Stimulated activated CD8-positive, alpha-beta memory T cell treated with anti-CD3 and anti-CD28 coated beads, Interleukin-4, amount 100 ng/mL, for 4 hours (primary cell): ENCODE results near the gene SYNDIG1.

Source experiments
- DNase-seq, 2 donors: peaks; one replicate each; pipeline ENCODE4 v3.0.0-alpha.2; 2020; ENCODE audit warnings: low read depth in 2 of 2, low spot score in 1 of 2

Gene SYNDIG1

DNA sequence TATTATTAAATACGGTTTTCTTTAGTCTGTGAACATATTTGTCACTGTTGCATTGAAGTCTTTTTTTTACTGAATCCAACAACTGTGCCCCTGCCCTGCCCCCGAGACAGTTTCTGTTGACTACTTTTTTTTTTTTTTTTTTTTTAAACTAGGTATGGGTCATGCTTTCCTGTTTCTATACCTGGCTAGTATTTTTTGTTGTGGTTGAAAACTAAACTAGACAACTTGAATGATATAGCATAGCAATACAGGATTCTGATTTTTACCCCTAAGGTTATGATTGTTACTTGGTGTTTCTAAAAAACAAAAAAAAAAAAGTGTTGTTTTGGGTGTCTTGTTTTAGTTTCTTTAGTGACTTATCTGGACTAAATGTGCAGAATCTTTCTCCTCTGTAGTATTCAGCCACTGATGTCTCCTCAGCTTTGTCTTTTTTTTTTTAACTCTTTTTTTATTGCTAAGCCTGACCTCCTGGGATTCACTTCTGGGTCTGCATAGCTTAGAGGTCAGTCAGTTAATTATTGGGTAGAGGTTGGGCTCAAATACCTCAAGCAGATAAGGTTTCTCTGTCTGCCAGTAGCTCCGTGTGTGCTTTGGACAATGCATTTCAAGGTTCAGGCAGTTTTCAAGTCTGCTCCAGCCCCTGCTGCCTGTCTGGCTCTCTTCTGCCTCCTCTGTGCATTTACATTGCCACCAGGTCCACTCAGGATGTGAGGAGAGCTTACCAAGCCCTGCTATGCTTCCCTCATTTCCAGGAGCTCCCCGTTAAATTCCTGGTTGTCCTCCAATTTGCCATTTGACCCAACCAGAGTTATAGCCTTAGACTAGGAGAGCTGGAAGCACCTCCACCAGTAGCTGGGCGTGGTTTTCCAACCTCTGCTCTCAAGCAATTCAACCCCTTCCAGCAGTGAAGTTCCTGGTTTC is 91.4 kb downstream of the SYNDIG1 start:
- DNase-seq, result no peak

DNA sequence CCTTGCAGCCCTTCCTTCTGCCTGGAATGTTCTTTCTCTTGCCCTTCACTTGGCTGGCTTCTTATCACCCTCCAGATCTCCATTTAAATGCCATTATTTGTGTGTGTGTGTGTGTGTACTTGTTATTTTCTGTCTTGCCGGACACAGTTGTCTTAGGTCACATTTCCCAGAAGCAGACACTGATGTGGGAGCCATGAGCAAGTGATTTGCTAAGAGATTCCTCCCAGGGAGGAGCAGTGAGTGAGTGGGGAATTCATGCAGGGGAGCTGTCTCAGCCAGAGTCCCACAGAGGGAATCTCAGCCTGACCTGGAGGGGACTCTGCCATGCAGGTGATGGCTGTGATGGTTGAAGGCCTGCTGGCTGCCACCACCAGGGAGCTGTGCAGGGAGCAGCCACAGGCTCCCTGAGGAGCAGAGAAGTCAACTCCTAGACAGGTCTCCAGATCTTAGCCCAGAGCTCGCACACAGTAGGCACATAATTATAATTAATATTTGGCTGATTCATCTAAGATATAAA is 96.5 kb downstream of the SYNDIG1 start:
- no peak for DNase-seq

DNA sequence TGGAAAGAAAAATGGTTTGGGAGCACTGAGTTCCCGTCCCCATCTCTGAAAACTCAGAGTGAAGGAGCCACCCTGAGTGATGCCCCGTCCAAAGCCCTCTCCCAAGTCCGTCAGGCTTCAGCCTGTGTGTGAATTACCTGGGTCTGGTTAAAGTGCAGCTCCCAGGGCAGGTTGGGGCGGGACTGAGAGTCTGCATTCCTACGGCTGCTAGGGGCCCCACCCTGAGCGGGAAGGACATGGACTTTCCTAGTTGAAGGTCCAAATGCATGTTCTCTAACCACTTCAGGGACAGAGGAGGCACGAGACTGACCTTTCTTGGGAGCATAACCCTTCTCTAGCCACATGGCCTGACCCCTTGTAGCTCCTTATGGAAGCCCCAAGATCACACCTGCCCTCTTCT is 97.2 kb downstream of the SYNDIG1 start:
- no peak for DNase-seq

DNA sequence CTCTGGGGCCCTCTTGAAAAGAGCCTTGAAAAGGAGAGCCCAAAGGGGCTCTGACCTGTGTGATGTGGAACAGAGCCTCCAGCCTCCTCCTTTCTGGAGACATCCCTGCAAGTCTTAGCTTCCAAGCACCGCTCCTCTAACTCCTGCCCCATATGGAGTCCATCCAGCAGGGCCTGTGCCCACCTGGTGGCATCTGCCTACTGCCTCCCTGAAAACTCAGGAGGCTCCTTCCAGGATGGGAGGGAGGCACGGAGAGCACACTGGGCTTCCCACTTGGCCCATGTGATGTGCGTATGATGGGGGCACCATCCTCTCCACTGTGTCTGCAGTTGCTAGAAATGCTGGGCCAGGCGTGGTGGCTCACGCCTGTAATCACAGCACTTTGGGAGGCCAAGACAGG is 98.1 kb downstream of the SYNDIG1 start:
- DNase-seq, result no peak

DNA sequence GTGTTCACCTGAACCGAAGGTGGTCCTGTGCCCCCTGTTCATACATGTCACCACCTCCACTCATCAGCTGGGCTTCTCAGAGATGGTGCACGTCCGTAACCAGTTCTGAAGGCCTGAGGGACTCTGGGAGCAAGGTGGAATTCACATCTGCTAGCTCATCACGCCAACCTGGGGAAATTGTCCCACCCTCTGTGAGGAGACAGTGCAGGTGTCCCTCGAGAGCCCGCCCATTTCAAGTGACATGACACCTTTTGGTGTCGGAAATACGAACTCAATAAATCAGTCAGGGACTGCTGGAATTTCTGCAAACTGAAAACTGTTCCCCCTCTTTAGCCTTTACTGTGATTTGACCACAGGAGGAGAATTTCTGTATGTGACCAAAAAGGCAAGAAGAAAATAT is 99.4 kb downstream of the SYNDIG1 start:
- DNase-seq, result no peak

DNA sequence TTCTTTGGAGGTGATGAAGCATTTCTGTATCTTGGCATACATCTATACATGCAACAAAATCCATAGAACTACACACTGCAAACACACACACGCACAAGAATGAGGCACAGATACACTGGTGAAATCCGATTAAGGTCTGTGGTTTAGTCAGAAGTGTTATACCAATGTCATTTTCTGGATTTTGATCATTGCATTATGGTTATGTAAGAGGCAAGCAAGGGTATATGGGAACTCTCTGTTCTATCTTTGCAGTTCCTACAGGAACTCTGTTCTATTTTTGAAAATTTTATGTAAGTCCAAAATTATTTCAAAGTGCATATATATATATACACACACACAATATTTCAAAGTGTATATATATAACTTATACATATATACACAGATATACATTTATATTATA is 101.7 kb downstream of the SYNDIG1 start:
- DNase-seq, result no peak

DNA sequence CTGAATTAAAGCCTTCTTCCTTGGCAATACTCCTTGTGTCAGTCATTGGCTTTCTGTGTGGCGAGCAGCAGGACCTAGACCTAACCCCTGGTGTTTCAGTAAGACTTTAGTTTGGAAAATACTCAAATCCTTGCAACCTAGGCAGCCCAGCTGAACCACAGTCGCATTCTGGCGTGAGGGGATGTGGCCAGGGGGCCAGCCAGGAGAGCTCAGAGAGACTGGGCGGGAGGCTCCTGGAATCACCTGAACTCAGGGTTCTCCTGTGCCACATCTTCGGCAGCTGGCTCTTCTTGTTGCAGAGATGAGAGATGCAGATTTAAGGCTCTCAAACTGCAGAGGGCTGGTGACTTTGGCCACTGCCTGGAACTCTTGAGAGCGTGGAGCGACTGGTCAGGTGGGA is 102.7 kb downstream of the SYNDIG1 start:
- DNase-seq, result no peak

DNA sequence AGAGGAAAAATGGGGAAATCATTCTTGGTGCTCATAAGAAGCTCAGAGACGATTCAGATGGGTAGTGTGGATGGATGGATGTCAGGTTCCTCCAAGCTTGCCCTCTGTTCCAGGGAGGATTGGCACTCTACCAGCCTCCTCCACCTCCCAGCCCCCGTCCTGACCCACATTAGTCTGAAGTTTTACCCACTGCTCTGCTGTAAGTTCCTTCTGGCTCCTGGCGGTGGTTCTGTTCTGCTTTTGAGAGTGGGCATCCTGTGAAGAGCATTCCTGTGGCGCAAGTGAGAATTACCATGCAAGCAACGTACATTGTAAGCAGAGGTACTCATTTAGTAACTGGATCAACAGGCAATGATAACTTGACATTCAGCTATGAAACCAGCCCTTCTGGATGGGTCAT is 103.4 kb downstream of the SYNDIG1 start:
- no peak for DNase-seq

DNA sequence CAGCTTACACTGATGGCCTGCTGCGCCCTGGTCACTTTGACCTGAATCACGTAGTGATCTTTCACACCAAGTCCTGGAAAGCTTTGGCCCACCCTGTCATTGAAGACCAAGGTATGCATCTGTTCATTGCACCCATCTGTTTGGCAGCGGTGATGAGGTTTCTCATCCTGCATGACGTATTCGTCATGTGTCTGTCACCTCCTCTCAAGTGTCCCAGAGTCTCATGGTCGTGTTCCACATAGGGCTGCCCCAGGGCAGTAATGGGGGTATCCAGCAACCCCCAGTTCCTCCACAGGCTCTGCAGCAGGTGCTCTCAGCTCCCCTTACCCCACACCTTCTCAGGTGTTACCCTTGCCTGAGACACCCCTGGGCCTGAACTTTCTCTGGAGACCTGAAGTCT is 104.1 kb downstream of the SYNDIG1 start:
- no peak for DNase-seq

DNA sequence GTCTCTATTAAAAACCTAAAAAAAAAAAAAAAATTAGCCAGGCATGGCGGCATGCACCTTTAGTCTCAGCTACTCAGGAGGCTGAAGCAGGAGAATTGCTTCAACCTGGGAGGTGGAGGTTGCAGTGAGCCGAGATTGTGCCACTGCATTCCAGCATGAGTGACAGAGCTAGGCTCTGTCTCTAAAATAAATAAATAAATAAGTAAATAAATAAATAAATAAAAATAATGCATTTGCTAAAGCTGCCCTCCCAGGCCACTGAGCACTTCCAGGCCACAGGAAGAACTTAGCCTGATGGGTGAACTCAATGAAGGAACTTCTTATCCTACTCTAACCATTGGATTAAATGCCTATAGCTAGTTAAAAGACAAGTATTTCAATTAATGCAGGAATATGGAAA is 104.9 kb downstream of the SYNDIG1 start:
- no peak for DNase-seq

DNA sequence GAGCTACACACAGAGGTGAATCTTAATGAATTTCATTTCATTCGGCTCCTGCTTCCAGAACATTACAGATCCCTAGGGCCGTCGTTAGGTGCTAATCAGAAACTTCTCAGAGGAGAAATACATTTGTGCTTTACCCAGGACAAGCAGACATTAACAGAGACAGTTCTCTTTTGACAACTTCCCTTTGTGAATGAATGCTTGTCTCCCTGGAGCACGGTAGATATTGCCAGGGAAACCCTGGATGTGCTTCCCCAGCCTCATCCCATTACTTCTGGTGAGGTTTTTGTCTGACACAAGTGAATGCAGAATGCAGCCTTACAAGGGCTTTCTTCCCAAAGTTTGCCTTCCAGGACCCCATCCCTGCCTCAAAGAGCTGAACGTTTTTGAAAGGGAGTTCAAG is 105.4 kb downstream of the SYNDIG1 start:
- no peak for DNase-seq

DNA sequence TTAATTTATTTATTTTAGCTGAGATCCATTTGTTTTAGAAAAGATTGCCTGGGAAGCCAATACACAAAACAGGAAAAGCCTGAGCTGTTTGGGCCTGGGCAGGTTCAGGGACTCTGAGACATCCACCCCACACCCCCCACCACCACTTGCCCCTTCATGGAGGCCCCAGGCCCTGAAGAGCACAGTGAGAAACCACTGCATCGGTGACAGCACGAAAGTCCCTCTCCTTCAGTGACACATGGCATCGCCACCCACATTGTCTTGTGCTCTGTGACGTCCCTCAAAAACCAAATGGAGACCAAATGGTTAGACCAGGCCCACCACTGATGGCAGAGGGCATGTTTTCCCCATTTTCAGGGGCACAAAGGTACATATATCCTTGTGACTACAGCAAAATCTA is 106.4 kb downstream of the SYNDIG1 start:
- no peak for DNase-seq

DNA sequence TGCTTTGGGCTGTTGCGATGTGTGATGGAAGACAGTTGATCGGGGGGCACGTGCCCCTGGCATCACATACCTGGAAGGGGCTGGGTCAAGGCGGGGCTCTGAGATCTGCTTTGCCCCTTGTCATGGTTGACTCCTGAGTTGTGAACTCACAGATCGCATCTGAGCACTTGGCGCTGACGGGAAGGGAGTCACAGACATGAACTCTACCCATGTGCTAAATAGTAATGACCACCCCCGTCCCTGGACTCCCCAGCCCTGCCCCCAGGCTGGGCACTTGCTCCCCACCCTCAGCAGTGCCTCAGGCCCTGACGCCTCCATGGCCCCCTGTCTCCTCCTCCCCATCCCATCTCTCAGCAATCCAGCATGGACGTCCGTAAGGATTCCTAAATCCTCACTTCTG is 107.0 kb downstream of the SYNDIG1 start:
- no peak for DNase-seq

DNA sequence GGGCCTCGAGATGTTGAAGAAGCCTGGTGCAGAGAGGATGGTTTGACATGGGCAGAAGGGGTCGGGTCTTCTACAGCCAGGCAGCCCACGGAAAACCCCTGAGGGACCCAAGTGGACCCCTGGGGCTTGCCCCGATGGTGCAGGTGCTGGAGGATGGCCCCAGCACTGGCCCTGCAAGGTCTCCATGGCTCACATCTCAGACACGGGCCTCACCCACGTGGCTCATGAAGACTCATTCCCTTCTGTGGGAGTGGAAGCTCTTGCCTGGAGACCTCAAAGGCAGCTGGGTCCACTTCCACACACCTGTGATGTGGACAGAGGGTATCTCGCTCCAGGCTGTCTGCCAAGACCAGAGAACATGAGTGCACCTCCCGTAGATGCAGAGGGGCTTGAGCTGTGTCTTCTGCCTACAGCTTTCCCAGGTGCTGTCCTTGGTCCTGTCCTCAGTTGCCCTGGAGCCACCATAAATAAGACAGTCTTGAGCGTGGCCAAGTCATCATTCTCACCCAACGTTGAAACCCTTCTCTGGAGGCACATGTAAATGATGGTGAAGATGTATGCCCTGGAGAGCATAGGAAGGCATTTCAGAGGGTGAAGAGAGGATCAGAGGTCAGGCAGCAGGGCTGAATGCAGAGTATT is 108.0 kb downstream of the SYNDIG1 start:
- DNase-seq, result no peak

DNA sequence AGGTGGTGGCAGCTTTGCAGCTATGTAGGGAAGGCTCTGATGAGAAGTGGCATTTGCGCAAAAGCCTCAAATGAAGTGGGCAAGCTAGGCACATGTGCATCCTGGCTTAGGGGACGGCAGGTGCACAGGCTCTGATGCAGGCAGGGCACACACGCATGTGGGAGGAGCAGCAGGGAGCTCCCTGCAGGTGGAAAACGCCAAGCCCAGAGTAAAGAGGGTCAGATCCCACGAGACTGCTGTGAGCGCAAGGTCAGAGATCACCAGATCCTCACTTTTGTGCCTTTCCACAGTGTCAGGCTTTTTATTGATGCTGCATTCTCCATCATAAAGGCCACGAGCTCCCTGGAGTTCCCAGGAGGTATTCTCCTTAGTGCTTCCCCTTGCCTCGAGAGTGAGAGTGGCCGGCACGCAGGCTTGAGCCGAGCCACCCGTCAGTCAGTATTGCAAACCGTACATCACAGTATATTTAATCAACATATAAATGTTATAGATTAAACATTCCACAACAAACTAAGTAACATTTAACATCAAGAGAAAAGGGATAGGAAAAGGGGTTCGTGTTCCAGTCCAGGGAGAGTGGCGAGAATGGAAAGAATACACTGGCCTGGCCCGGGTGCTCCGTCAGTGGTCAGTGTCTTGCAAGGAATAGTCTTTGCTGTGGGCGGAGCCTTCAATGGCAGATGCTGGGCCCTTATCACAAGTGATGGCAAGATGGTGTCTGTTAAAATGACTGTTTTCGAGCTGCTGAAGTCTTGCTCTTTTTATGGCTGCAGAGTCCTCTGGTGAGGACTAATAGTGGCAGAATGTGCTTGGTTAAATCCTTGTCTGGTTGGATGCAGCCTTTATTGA is 109.4 kb downstream of the SYNDIG1 start:
- DNase-seq, result no peak

DNA sequence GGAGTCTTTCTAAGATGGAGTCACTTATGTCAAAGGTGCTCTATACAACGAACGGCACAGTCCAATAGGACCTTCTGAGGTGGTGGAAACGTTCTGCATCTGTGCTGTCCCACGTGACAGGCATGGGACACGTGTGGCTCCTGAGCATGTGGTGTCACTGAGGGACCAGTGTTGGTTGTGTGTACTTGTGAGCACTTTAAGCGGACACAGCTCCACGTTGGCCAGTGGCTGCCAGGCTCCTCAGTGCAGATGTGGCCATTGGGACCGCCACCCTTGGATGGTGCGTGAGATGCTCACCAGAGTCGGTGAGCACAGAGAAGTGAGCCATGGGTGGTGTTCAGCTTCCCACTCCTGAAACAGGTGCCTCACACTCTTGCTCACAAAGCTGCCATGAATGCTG is 110.0 kb downstream of the SYNDIG1 start:
- no peak for DNase-seq

DNA sequence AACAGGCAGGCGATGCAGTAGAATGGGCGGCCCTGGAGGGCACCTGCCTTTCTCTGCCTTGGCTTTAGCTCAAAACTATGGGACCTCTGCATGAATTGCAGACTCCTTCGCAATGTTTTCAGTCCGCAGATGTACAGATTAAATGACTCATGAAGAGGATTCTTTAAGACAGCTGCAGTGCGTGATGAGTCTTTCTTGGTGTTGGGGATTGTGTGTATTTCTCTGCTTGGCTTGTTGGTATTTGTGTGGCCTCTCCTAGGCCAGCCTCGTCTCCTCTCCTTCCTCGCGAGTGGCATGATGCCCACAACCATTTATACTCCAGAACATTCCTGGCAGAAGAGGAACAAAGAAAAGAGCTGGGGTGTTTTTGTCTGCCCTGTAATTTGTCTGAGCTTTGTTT is 110.6 kb downstream of the SYNDIG1 start:
- no peak for DNase-seq

DNA sequence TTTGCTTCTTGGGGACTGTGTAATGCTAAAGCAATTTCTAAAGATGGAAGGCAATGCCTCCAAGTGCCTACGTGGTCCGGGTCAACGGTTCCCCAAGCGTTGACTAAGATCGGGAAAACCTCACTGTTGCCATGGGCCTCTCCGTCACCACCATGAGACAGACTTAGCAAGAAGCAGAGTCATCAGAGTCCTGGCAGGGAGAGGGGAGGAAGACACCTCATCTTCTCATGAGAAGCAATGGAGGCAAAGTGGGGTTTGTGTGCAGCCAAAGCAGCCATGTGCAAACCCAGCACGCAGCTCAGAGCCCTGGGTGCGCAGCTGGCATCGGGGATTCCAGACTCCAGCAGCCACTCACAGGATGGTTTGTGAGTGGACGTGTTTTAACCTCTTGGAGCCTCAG is 111.4 kb downstream of the SYNDIG1 start:
- no peak for DNase-seq

DNA sequence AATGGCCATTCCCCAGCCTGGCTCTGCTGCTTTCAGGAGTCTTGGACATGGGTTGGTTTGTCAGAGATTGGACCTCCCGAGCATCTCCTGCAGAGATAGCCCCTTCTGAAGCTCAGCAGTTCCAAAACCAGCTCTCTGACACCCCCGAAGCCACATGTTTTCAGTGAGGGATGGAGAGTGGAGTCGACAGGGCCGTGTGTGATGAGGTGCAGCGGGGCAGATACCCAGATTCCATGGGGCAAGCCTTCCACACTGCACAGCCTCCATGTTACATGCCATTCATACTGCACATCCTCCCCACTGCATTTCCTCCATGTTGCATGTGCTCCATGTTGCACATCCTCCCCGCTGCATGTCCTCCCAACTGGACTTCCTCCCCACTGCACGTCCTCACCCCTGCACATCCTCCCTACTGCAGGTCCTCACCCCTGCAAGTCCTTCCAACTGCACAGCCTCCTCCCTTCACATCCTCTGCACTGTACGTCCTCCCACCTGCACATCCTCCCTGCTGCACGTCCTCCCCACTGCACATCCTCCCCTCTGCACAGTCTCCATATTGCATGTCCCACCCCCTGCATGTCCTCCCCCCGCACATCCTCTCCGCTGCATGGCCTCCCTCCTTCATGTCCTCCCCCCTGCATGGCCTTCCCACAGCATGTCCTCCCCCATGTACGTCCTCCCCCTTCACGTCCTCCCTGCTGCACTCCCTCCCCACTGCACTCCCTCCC is 112.2 kb downstream of the SYNDIG1 start:
- no peak for DNase-seq

DNA sequence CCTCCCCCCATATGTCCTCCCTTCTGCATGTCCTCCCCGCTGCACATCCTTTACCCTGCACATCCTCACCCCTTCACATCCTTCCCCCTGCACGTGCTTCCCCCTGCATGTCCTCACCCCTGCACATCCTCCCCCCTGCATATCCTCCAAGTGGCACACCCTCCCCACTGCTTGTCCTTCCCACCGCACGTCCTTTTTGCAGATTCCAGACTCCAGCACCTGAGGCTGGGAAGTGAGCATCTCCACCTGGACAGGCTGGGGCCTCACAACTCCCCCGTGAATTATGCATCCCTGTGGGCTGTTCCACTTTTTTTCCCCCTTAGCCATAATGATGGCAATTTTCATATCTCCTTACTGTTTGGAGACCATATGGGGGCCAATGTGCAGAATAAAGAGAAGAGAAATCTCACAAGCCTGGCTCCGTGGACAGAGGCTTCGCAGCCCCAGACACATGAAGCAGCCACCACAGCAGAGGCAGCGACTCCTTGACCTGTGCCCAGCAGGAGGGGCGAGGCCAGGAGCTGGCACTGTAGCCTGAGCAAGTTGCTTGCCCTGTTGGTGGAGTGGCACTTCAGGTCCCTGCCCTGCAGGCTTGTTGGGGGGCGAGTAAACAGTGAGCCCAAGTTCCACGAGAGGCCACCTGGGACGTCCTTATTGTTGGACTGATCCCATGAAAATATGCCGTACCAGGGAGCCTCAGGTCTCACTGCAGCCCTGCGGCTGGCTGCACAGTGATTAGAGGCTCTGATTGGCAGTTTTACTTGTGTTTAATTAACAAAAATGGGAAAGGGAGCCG is 113.1 kb downstream of the SYNDIG1 start:
- DNase-seq, result no peak
